NCI-H2227 (cell line): ENCODE data around the gene TMEM163.

Experiments used
- DNase-seq: peaks from one replicate; lab custom pipeline; 2025; ENCODE audit not compliant: unreplicated experiment; lab: John Stamatoyannopoulos, UW

The TMEM163 gene

GRCh38 chr2:134461511-134461910 lies 257.3 kb downstream of the TMEM163 start:
- no peak for DNase-seq

GRCh38 chr2:134460583-134460998 lies 258.2 kb downstream of the TMEM163 start:
- DNase-seq = peak; percentile 86

- no peak for DNase-seq
Observed at GRCh38 chr2:134459706-134460406, 258.9 kb downstream of the TMEM163 start.

GRCh38 chr2:134458950-134459349 lies 259.9 kb downstream of the TMEM163 start:
- no peak for DNase-seq

DNA sequence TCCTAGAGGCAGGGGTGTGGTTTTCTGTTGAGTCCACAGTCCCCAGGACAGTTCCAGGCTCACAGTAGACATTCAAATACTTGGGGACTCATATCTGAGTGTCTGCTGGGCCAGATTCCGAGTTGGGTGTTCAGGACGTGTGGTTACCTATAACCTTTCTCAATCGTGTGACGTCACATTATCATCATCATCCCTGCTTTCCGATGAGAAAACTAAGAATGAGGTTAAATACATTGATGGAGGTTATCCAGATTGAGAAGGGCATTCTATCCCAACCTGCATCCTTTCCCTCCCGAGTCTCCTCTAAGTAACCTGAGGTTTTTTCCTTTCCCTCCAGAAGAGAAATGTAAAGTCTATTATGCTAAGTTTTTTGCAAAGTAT lies 260.3 kb downstream of the TMEM163 start:
- DNase-seq = no peak

- no peak for DNase-seq
Observed at GRCh38 chr2:134457765-134458472, 260.9 kb downstream of the TMEM163 start.

DNA sequence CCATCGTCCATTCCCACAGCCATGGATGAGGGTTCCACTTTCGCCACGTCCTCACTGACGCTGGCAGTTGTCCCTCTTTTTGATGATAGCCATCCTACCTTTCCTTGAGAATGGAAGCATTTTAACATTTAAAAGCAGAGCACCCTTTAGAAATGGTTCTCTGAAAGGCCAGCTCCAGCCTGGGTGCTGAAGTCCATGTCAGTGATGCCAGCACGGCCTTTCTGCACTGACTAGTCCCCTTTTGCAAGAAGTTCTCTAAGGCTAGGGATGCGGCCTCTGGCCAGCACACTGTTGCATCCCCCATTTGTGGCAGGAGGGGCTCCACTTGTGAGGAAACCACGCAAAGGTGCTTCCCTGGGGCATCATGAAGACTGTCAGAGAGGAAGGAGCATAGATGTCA lies 261.4 kb downstream of the TMEM163 start:
- no peak for DNase-seq

DNA sequence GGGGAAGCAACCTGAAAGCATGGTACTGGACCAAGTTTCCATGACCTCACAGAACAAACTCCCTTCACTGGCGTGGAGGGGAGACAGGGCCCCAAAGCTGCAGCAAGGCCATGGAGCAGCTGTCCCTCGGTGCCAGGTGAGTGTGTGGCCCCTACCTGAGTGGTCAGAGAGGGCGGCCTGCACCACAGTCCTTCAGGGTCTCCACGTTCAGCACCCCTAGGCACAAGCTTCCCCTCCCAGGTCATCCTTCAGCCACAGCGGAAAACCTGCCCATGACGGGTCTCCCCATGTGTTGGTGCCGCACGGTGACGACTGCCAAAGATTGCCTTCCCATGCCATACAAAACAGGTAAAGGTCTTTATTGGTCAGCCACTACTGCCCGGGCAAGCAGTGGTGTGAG lies 263.4 kb downstream of the TMEM163 start:
- no peak for DNase-seq

DNA sequence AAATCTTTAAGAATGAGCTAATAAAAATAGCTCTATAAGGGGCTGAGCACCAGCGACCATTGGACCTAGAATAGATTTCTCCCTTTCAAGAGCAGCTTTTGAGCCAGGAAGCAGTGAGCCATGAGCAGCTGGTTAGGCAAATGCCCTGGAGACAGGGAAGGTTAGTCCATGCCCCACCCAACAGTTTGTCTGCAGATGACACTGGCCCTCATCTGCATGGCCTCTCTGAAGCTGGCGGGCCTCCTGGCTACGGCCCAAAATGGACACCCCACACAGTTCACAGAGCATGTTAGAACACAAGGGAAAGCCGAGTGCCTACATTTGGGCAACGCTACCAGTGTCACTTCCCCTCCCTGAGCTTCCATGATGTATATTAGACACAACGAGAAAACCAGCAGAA lies 263.9 kb downstream of the TMEM163 start:
- no peak for DNase-seq

- no peak for DNase-seq
Observed at GRCh38 chr2:134454426-134454825, 264.4 kb downstream of the TMEM163 start.

DNA sequence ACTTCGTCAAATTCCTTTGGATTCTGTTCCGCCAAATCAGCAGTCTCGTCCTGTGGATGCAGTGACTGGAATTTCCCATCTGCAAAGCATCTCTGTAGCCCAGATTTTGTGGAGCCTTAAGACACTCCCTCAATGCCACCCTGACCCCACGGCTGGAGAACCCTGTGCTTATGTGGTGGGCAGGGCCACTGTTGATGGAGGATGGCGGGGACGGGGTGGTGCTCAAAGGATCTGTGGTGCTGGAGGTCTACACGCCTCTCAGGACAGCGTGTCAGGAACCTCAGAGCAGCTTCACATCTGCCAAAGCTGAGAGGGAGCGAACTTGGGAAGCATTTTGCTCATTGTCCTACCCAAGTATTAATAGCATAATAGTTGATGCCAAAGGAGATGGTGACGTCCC lies 264.8 kb downstream of the TMEM163 start:
- DNase-seq = no peak

- DNase-seq = no peak
Observed at GRCh38 chr2:134453476-134453875, 265.3 kb downstream of the TMEM163 start.

DNA sequence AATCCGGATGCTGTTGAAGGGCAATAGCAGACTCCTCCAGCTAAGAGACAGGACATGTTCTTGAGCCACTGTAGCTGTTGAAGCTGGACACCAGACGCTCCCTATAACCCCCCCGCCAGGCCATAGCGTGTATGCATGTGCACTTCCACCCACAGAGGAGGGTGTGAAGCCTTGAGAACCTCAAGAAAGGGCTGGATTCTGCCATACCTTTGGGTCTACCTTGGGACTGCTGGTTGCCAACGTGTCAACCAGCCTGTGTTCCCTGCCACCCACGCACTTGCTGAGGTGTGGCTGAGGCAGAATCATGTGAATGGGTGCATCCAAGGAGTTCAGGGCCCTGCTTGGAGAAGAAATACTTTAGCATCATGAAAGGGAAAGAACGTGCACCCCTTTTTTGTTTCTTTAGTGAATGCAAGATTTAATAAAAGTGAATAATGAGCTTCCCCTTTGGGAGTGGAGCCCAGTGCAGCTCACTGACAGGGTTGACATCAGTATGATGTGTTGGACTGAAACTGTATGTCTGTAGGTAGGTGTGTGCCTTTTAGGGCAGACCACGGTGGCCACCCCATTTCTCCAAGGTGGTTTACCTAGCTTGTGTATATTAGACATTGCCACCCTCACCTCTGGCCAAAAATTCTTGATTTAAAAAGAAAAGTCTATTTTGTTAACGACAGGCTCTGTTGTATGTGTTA lies 266.6 kb downstream of the TMEM163 start:
- DNase-seq = no peak

DNA sequence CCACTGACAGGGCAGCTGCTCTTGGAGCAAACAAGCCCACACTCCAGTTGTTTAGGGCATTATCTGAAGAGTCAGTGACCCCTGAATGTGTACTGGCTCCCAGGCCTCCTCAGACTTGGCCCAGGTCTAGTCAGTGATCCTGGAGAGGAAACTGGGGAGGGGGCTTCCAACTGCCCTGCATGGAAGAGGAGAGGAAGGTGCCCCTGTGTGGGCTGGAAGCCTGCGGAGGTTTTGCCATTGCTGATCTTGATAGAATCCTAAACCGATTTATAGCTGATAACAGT lies 267.5 kb downstream of the TMEM163 start:
- DNase-seq = no peak

GRCh38 chr2:134449751-134450513 lies 268.9 kb downstream of the TMEM163 start:
- DNase-seq = no peak

DNA sequence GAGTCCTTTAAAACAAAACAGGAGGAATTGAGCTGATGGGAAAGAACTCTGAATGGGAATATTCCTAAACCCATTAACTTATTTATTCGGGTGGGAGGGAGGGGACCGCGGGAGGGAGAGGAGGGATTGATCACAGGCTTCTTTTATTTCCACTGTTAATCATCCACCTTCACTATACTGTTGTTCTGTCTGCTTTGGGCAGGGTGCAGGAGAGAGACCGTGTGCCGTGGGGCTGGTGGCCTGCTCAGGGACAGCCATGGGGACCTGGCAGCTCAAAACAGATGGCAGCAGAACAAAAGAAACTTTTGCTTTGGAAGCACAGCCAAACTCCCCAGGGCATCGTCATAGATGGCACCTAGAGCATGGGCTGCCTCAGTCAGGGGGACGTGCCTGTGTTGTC lies 269.6 kb downstream of the TMEM163 start:
- no peak for DNase-seq

- DNase-seq = no peak
Observed at GRCh38 chr2:134448650-134449049, 270.1 kb downstream of the TMEM163 start.

DNA sequence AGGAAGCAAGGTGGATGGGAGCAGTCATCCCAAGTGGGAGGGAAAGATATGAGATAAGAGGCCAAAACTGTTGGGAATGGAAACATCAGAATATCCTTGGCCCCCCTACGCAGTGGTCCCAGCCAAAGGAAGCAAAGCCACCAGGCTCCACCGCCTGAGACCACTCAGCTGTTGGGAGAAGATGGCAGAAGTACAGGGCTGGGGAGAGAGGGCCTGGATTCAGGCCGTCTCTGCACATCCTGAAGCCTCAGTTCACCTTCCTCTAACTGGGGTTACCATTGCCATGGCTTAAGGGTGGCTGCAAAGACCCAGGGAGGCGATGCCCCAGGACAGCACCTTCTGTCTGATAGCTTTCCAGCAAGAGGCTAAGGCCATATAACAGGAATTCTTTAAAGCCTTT lies 271.1 kb downstream of the TMEM163 start:
- no peak for DNase-seq

DNA sequence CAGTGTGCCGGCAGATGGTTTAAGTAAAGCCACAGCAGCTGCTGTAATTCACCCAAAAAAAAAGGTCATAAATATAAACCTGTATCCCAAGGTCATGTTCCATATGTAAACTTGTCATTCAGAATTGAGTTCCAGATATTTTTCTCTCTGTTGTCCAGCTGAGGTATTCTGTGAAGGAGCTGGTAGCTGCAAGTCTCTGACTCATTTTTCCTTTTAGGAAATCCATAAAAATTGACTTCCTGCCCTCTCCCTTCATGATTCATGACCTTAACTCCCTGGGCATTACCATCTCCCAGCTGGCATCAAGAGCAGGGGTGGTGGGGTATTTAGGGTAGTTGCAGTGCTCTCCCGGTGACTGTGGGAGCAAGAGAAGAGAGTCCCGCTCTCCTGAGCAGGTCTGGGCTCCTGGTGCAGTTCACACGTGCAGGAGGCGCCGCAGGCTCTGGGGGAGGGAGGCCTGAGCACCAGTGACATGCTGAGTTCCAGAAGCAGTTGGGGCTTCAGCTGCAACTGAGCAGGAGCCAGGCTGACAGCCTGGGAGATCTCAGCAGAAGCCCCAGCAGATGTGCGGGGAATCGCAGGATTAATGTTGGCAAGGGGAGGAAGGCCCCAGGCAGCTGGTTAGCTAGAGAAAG lies 272.3 kb downstream of the TMEM163 start:
- peak; percentile 48 for DNase-seq

GRCh38 chr2:134445985-134446382 lies 272.8 kb downstream of the TMEM163 start:
- peak; percentile 40 for DNase-seq

DNA sequence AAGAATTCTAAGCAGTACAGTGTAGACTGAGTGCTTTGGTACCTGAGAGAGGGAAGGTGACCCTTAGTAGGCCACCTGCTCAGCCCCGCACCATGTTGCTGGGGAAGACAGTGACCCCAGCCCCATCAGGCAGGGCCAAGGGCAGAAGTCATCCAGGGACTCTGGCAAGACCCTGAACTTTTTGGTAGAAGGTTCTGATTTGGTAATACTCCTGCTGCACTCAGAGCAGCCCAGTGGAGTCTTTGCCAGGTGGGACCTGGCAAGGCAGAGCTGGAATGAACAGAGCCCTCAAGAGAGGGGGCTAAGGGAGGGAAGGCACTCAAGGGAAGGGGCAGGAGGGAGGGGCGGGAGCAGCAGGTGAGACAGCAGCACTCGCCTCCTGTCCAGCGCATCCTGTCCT lies 273.7 kb downstream of the TMEM163 start:
- DNase-seq = no peak
